Esophagus squamous epithelium (tissue), 4 donors: Measurements from ENCODE around the gene CRYAB.

Source experiments
- CTCF ChIP-seq, 6 experiments: fragments of 450-650 bp in 4 of 6; fragments of 200-600 bp in 2 of 6; sonication (generic) in 2 of 6; IDR thresholded peaks; one replicate each; pipeline ENCODE4 v1.5.1; 2016 to 2019; ENCODE audit warnings: antibody characterized with exemption in 6 of 6, mild to moderate bottlenecking in 4 of 6, moderate library complexity in 4 of 6
- POLR2A ChIP-seq, 4 donors: fragments of 450-650 bp; IDR thresholded peaks; one replicate each; pipeline ENCODE4 v1.6.1; 2017; ENCODE audit warnings: antibody characterized with exemption in 4 of 4, mild to moderate bottlenecking in 4 of 4, moderate library complexity in 3 of 4

- TF ChIP-seq CTCF (IDR thresholded peaks at IDR 0.05): peak; percentile 81 to 99 (median 98)
- TF ChIP-seq POLR2A (IDR thresholded peaks at IDR 0.05): peak in 2 of 4 donors; percentile 25 to 65
Observed at GRCh38 chr11:111878849-111879636, 32.5 kb downstream of the CRYAB start, which contains the start of the genes CFAP68 and FDXACB1.
